ENCODE data around the gene SSTR5. TPM values are rescaled to one million over a fixed set of nuclear protein-coding genes. Genes with fewer than 3 reads are reported as not detected.
A peak's percentile ranks its signal among the peaks of the same experiment; 100 is the strongest.

Gene SSTR5
- polyA plus RNA-seq, 2 of the 4 experiments (the other 2 are of a cell fraction) = 0.06 to 0.08 TPM

- ChIA-PET CTCF (interaction anchor here (0.6 to 14.4 kb wide), 3 partner anchors 15 to 444 kb away, joined by 3 to 153 read pairs (median 5); no protein-coding TSS in a partner anchor), POLR2A (no interaction called here)
- FAIRE-seq = no peak
- no peak for DNase-seq (ENCODE audit: low read depth in 1 of 2, low spot score in 1 of 2)
- 87% methylated on average over 15 of the region's 15 CpGs for WGBS (ENCODE audit: missing lambda C conversion rate)
- no peak overlapping the region for H3K4me2 ChIP-seq
- no peak overlapping the region for H3K4me3 ChIP-seq
- no peak for ATAC-seq
- no peak for TF ChIP-seq NR3C1 (IDR thresholded peaks at IDR 0.05)
- peak; percentile 57 for TF ChIP-seq ZFP36 (IDR thresholded peaks at IDR 0.05; ENCODE audit: borderline replicate concordance, partially characterized antibody)
- H3K9me3 ChIP-seq = no peaks in the 10 kb centered on the region
- H3K27ac ChIP-seq = no peak overlapping the region
- peaks cover 14% of the 10 kb centered on the region for H3K4me1 ChIP-seq
Observed at GRCh38 chr16:1042049-1042744, 30.4 kb upstream of the SSTR5 start.

- 34% methylated on average over 10 of the region's 19 CpGs for WGBS (ENCODE audit: missing lambda C conversion rate)
- ChIA-PET CTCF (interaction anchor here (1.4 to 14.4 kb wide), 2 partner anchors 14 to 228 kb away, joined by 5 to 153 read pairs; no protein-coding TSS in a partner anchor), POLR2A (no interaction called here)
- ATAC-seq (peak; percentile 48 to 53; a peak in 5 of 6 replicates), DNase-seq (ENCODE audit: low read depth in 1 of 2, low spot score in 1 of 2) (no peak), FAIRE-seq (no peak)
- Histone ChIP-seq H3K9me3 (no peaks in the 10 kb centered on the region), H3K4me3 (no peak overlapping the region), H3K4me1 (peaks cover 12% of the 10 kb centered on the region), H3K27ac (no peak overlapping the region), H3K4me2 (no peak overlapping the region)
- TF ChIP-seq MAFK (IDR thresholded peaks at IDR 0.05; ENCODE audit: partially characterized antibody) = peak; percentile 95
- no peak for TF ChIP-seq REST (IDR thresholded peaks at IDR 0.05)
- no peak for TF ChIP-seq BCL3 (IDR thresholded peaks at IDR 0.05)
- no peak for TF ChIP-seq RFX5 (IDR thresholded peaks at IDR 0.05)
- no peak for TF ChIP-seq MAZ (IDR thresholded peaks at IDR 0.05; ENCODE audit: borderline replicate concordance, low read depth, low read length)
- TF ChIP-seq CTCF (IDR thresholded peaks at IDR 0.05) = no peak
Observed at GRCh38 chr16:1042866-1043265, 29.7 kb upstream of the SSTR5 start.

- no peak for TF ChIP-seq MYC (IDR thresholded peaks at IDR 0.05; ENCODE audit: borderline replicate concordance, low read length)
- TF ChIP-seq HOXB5 (CRISPR knock-in tag; IDR thresholded peaks at IDR 0.05) = no peak
- TF ChIP-seq FOSB (CRISPR knock-in tag; IDR thresholded peaks at IDR 0.05) = no peak
- no peak for TF ChIP-seq EP300 (IDR thresholded peaks at IDR 0.05)
- no peak for TF ChIP-seq PBX3 (IDR thresholded peaks at IDR 0.05)
- TF ChIP-seq NR3C1 (IDR thresholded peaks at IDR 0.05) = no peak
- no peak for TF ChIP-seq KDM1A (IDR thresholded peaks at IDR 0.05; ENCODE audit: low read depth)
- TF ChIP-seq ZNF302 (CRISPR knock-in tag; IDR thresholded peaks at IDR 0.05) = no peak
- no peak for TF ChIP-seq HES2 (IDR thresholded peaks at IDR 0.05)
- FAIRE-seq (no peak), ATAC-seq (no peak), DNase-seq (ENCODE audit: low read depth in 1 of 2, low spot score in 1 of 2) (no peak)
- Histone ChIP-seq H3K4me1 (peaks cover 22% of the 10 kb centered on the region), H3K9me3 (no peaks in the 10 kb centered on the region), H3K4me2 (peak overlapping the region; percentile 38), H3K4me3 (no peak overlapping the region), H3K27ac (peak overlapping the region in 1 of 2 experiments; percentile 62; a peak in 3 of 6 replicates)
- no CpG with 5 or more reads among the region's 40 CpGs for WGBS (ENCODE audit: missing lambda C conversion rate)
- ChIA-PET CTCF (interaction anchor here (14.4 kb wide), 1 partner anchor 13 kb away, joined by 153 read pairs; no protein-coding TSS in a partner anchor), POLR2A (interaction anchor here (0.5 kb wide), 1 partner anchor 251 kb away, joined by 3 read pairs; no protein-coding TSS in a partner anchor)
Observed at GRCh38 chr16:1043881-1044451, 28.6 kb upstream of the SSTR5 start.
